NB4 (cell line): ENCODE data around the gene PRPF6.

Experiments
- POLR2A ChIP-seq: IDR thresholded peaks from 2 replicates; pipeline ENCODE4 v1.6.1; 2011; ENCODE audit warnings: mild to moderate bottlenecking; ENCODE audit not compliant: insufficient read length; ENCODE audit errors: extremely low read depth
- TF ChIP-seq, protein P1 (sequence below): IDR thresholded peaks from one replicate; pipeline ENCODE4 v1.5.1; 2012; ENCODE audit warnings: low read depth, low read length
- TF ChIP-seq, protein P2 (sequence below): IDR thresholded peaks from 2 replicates; pipeline ENCODE4 v1.6.1; 2011; ENCODE audit warnings: low read depth, low read length

DNA sequence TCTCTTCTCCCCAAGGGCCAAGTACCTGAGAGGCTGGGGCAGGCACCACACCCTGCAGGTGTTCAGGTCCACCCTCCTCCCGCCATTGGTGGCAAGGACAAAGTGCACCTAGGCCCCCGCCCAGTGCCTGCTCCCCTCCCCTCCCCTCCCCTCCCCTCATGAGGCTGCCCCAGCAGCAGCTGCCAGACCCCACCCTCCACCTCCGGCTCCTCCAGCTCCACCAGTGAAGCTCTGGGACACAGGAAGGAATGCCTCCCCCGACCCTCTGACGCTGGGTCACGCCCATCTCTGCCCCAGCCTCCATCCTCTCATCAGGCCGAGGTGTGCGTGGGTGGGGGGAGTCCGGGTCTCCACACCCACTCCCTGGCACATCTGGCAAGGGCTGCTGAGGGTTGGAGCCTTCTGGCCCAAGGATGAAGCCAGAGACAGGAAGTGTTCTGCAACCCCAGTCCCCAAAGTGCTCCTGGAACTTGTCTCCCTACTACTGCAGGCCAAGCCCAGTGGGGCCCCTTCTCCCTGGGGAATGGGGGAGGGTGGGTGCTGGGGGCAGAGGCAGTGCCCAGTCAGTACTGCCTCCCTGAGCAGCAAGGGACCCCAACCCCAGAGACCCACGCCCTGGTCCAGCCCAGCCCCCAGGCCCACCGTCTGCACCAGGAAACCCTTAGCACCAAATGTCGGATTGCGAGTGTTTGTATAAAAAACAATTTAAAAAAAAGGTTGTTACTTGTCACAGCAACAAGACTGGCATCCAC, 23.1 kb upstream of the PRPF6 start:
- TF ChIP-seq, protein P1, sequence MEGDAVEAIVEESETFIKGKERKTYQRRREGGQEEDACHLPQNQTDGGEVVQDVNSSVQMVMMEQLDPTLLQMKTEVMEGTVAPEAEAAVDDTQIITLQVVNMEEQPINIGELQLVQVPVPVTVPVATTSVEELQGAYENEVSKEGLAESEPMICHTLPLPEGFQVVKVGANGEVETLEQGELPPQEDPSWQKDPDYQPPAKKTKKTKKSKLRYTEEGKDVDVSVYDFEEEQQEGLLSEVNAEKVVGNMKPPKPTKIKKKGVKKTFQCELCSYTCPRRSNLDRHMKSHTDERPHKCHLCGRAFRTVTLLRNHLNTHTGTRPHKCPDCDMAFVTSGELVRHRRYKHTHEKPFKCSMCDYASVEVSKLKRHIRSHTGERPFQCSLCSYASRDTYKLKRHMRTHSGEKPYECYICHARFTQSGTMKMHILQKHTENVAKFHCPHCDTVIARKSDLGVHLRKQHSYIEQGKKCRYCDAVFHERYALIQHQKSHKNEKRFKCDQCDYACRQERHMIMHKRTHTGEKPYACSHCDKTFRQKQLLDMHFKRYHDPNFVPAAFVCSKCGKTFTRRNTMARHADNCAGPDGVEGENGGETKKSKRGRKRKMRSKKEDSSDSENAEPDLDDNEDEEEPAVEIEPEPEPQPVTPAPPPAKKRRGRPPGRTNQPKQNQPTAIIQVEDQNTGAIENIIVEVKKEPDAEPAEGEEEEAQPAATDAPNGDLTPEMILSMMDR, result no peak
- no peak for TF ChIP-seq POLR2A
- TF ChIP-seq, protein P2, sequence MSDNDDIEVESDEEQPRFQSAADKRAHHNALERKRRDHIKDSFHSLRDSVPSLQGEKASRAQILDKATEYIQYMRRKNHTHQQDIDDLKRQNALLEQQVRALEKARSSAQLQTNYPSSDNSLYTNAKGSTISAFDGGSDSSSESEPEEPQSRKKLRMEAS, result peak; percentile 30; the same call in 1 of the 2 replicates
